ENCODE measurements around the gene FXYD2. TPM values are rescaled to one million over a fixed set of nuclear protein-coding genes. Genes with fewer than 3 reads are reported as not detected.
A peak's percentile ranks its signal among the peaks of the same experiment; 100 is the strongest.

FXYD2 gene
- total and polyA plus RNA-seq, 2 of the 13 experiments (the other 11 are each of a cell fraction or from before 2014, with no cell fraction given): 45.9 to 106 TPM

DNA sequence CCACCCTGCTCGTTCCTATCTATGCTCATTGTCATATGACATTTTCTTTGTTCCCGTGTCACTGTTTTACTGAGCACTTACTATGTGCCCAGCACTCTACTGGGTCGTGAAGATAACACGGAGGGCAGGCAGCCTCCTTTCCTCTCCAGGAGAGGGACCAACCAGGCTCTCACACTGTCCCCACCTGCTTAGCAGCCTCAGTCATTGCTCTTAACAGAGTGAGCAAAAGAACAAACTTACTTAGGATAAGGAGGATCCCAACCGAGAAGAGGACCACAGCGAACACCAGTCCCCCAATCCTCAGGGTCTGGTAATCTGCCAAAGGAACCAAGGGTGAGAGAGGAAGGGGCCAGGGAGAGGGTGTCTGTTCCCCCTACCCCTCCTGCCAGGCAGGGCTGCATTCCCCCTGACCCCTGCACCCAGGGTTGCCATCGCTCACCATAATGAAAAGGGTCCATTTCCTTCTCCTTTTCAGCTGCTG lies 17.0 kb upstream of the FXYD2 start (continued):
- TF ChIP-seq, protein P1, sequence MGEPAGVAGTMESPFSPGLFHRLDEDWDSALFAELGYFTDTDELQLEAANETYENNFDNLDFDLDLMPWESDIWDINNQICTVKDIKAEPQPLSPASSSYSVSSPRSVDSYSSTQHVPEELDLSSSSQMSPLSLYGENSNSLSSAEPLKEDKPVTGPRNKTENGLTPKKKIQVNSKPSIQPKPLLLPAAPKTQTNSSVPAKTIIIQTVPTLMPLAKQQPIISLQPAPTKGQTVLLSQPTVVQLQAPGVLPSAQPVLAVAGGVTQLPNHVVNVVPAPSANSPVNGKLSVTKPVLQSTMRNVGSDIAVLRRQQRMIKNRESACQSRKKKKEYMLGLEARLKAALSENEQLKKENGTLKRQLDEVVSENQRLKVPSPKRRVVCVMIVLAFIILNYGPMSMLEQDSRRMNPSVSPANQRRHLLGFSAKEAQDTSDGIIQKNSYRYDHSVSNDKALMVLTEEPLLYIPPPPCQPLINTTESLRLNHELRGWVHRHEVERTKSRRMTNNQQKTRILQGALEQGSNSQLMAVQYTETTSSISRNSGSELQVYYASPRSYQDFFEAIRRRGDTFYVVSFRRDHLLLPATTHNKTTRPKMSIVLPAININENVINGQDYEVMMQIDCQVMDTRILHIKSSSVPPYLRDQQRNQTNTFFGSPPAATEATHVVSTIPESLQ (CRISPR knock-in tag; conservative IDR thresholded peaks at IDR 0.05): no peak
- no peak for TF ChIP-seq ZBTB38 (CRISPR knock-in tag; IDR thresholded peaks at IDR 0.05)
- no peak for TF ChIP-seq CREM (IDR thresholded peaks at IDR 0.05)
- TF ChIP-seq CREM (CRISPR knock-in tag; IDR thresholded peaks at IDR 0.05): no peak
- no peak for TF ChIP-seq SP5 (CRISPR knock-in tag; IDR thresholded peaks at IDR 0.05; ENCODE audit: borderline replicate concordance, low read depth)
- TF ChIP-seq PAX8 (CRISPR knock-in tag; IDR thresholded peaks at IDR 0.05; ENCODE audit: borderline replicate concordance): no peak
- TF ChIP-seq ZNF607 (CRISPR knock-in tag; IDR thresholded peaks at IDR 0.05; ENCODE audit: borderline replicate concordance): no peak
- TF ChIP-seq ZSCAN20 (CRISPR knock-in tag; IDR thresholded peaks at IDR 0.05; ENCODE audit: borderline replicate concordance): no peak
- no peak for TF ChIP-seq CCAR2 (optimal IDR thresholded peaks at IDR 0.05; ENCODE audit: low read depth, low read length)

DNA sequence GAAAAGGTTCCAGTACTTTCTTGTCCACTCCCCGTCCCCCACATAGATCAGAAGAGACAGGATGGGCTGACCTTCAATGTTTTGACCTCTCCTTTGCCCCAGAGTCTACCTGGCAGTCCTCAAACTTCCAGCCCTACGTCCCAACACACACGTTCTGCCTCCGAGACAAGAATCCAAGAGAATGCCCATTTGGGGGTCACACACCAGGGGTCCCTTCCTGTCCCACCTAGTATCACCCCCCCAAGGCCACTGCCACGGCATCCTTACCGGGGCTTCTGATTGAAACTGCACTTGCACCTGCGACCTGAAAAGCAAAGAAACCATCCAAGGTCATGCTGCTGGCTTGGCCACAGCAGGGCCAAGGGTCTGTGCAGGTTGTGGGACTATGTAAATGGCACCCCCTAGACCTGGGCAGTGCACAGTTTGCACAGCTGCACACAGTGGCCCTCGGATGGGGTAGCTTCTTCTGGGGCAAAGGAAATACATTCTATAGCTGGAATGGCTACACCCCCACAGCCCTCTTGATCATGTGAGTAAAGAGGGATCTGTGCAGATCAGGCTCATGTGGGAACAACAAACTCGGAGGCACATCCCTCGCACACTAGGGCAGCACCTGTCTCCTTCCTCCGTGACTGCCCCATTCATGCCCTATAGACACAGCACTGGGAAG lies 16.5 kb upstream of the FXYD2 start:
- DNase-seq (ENCODE audit: low spot score) (no peak), ATAC-seq (no peak), FAIRE-seq (no peak)
- 23% methylated on average over 11 of the region's 11 CpGs for WGBS (ENCODE audit: low lambda C conversion rate)
- Histone ChIP-seq H3K9ac (ENCODE audit: insufficient read depth, low read depth, low read length) (no peak overlapping the region), H3K4me1 (ENCODE audit: insufficient read depth, low read length) (peaks cover 14% of the 10 kb centered on the region), H3K4me3 (replicated peaks in 1 of 3; ENCODE audit: insufficient read depth in 1 of 3, low read depth in 2 of 3, low read length in 3 of 3) (no peak overlapping the region), H2AFZ (ENCODE audit: low read length) (no peak overlapping the region), H3K36me3 (replicated peaks in 1 of 2; ENCODE audit: control insufficient read depth in 1 of 2, insufficient read depth in 2 of 2, low read length in 2 of 2) (no peaks in the 10 kb centered on the region), H3K27ac (ENCODE audit: extremely low read length, insufficient read depth, low read length) (no peak overlapping the region), H4K20me1 (ENCODE audit: insufficient read depth, low read length) (no peaks in the 10 kb centered on the region), H3K4me2 (ENCODE audit: low read depth, low read length) (no peak overlapping the region), H3K9me3 (ENCODE audit: low read length) (no peaks in the 10 kb centered on the region), H3K27me3 (ENCODE audit: control insufficient read depth in 1 of 2, insufficient read depth in 2 of 2, low read length in 2 of 2) (peaks cover 10 to 51% of the 10 kb centered on the region in 2 experiments; a peak in 3 of 5 replicates), H3K79me2 (ENCODE audit: insufficient read depth, low read length) (no peaks in the 10 kb centered on the region)
- ChIA-PET CTCF (ENCODE audit: low intra/inter-chr PET ratio, low total read pairs) (no interaction called here), POLR2A (no interaction called here)
- no TSS peak for BruUV-seq (replicated peaks)
- TF ChIP-seq, protein P2, sequence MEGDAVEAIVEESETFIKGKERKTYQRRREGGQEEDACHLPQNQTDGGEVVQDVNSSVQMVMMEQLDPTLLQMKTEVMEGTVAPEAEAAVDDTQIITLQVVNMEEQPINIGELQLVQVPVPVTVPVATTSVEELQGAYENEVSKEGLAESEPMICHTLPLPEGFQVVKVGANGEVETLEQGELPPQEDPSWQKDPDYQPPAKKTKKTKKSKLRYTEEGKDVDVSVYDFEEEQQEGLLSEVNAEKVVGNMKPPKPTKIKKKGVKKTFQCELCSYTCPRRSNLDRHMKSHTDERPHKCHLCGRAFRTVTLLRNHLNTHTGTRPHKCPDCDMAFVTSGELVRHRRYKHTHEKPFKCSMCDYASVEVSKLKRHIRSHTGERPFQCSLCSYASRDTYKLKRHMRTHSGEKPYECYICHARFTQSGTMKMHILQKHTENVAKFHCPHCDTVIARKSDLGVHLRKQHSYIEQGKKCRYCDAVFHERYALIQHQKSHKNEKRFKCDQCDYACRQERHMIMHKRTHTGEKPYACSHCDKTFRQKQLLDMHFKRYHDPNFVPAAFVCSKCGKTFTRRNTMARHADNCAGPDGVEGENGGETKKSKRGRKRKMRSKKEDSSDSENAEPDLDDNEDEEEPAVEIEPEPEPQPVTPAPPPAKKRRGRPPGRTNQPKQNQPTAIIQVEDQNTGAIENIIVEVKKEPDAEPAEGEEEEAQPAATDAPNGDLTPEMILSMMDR (CRISPR knock-in tag; IDR thresholded peaks at IDR 0.05): 0 out of 2 replicates have a peak, but pooled peaks have one; percentile 5
- TF ChIP-seq SOX6 (IDR thresholded peaks at IDR 0.05) (no peak), SOX6 (CRISPR knock-in tag; IDR thresholded peaks at IDR 0.05) (no peak)
- in situ Hi-C loops (cut with HindIII; ENCODE audit: extremely low pct_ligation_motif_present, low pct_unique_long_range_greater_than_20kb) (no loop called here), intact Hi-C loops (cut with micrococcal nuclease; ENCODE audit: unreplicated experiment) (loop anchor here (10.0 kb wide), 1 partner anchor 64 kb away; no protein-coding TSS in a partner anchor)

All from HepG2 (cell line).